SK-N-MC (cell line): ENCODE results near the gene SEC63.
"Not testable (repeated sequence)": the region's sequence is repeated elsewhere in the genome, so short reads cannot be mapped to it uniquely, and the experiment has no call there.

ENCODE experiments used
- DNase-seq: peaks from one replicate; pipeline ENCODE4 v3.0.0-alpha.2; 2011; ENCODE audit warnings: low read depth, low spot score
- H3K27ac ChIP-seq: fragments of 200-600 bp; sonication (generic); 2 replicates; pipeline ENCODE4 v1.5.1; 2016; ENCODE audit warnings: mixed run types
- H3K36me3 ChIP-seq: fragments of 200-600 bp; sonication (generic); 2 replicates; pipeline ENCODE4 v1.6.1; 2017; ENCODE audit warnings: antibody characterized with exemption, low read length, mixed read lengths; ENCODE audit not compliant: insufficient read depth
- H3K4me3 ChIP-seq: fragments of 200-600 bp; sonication (generic); 2 replicates; pipeline ENCODE4 v1.5.1; 2016
- H3K9ac ChIP-seq: fragments of 200-600 bp; sonication (generic); 2 replicates; pipeline ENCODE4 v1.8.0; 2017; ENCODE audit warnings: mixed run types, mixed read lengths; ENCODE audit not compliant: insufficient read length
- H3K9me3 ChIP-seq: fragments of 200-600 bp; sonication (generic); 2 replicates; pipeline ENCODE4 v1.6.1; 2017; ENCODE audit warnings: low read depth, mild to moderate bottlenecking, antibody characterized with exemption, low read length, moderate library complexity, mixed read lengths
- EZH2 ChIP-seq: fragments of 200-600 bp; sonication (generic); IDR thresholded peaks from one replicate; pipeline ENCODE4 v1.6.1; 2017; ENCODE audit warnings: antibody characterized with exemption
- FOXP2 ChIP-seq: optimal IDR thresholded peaks from 2 replicates; pipeline ENCODE3; 2011; ENCODE audit warnings: mild to moderate bottlenecking, moderate library complexity; ENCODE audit not compliant: insufficient read depth; ENCODE audit errors: extremely low read length, control extremely low read depth
- POLR2AphosphoS5 ChIP-seq: IDR thresholded peaks from 2 replicates; pipeline ENCODE4 v1.6.1; 2012; ENCODE audit warnings: mild to moderate bottlenecking, low read depth, low read length, borderline replicate concordance

The SEC63 gene

GRCh38 chr6:107877968-107878367 lies 80.0 kb downstream of the SEC63 start:
- Histone ChIP-seq H3K9ac (no peak overlapping the region), H3K4me3 (no peak overlapping the region), H3K9me3 (no peaks in the 10 kb centered on the region), H3K36me3 (peaks cover 71% of the 10 kb centered on the region), H3K27ac (no peak overlapping the region)
- TF ChIP-seq FOXP2, result no peak
- no peak for TF ChIP-seq POLR2AphosphoS5
- no peak for TF ChIP-seq EZH2
- no peak for DNase-seq

- Histone ChIP-seq H3K4me3 (no peak overlapping the region), H3K9ac (no peak overlapping the region), H3K27ac (no peak overlapping the region), H3K9me3 (no peaks in the 10 kb centered on the region), H3K36me3 (peaks cover 60% of the 10 kb centered on the region)
- no peak for DNase-seq
- TF ChIP-seq FOXP2, result no peak
- no peak for TF ChIP-seq POLR2AphosphoS5
- no peak for TF ChIP-seq EZH2
These were observed 86.0 kb downstream of the SEC63 start for GRCh38 chr6:107871976-107872375.

GRCh38 chr6:107871512-107871911 lies 86.5 kb downstream of the SEC63 start:
- DNase-seq, H3K27ac ChIP-seq, H3K9me3 ChIP-seq, H3K4me3 ChIP-seq, H3K9ac ChIP-seq: not testable (repeated sequence)
- H3K36me3 ChIP-seq, result peaks cover 57% of the 10 kb centered on the region

GRCh38 chr6:107871016-107871415 lies 87.0 kb downstream of the SEC63 start:
- peaks cover 52% of the 10 kb centered on the region for H3K36me3 ChIP-seq

GRCh38 chr6:107870381-107870780 lies 87.6 kb downstream of the SEC63 start:
- Histone ChIP-seq H3K9ac (no peak overlapping the region), H3K9me3 (no peaks in the 10 kb centered on the region), H3K4me3 (no peak overlapping the region), H3K36me3 (peaks cover 46% of the 10 kb centered on the region), H3K27ac (no peak overlapping the region)
- no peak for TF ChIP-seq POLR2AphosphoS5
- TF ChIP-seq FOXP2, result no peak
- no peak for TF ChIP-seq EZH2
- no peak for DNase-seq

More at GRCh38 chr6:107871016-107871415, 87.0 kb downstream of the SEC63 start:
- TF ChIP-seq FOXP2, result no peak
- no peak for TF ChIP-seq EZH2
- TF ChIP-seq POLR2AphosphoS5, result no peak
- H3K4me3 ChIP-seq, result no peak overlapping the region
- H3K9ac ChIP-seq, result no peak overlapping the region
- H3K27ac ChIP-seq, result no peak overlapping the region
- no peak for DNase-seq
- H3K9me3 ChIP-seq, result no peaks in the 10 kb centered on the region

- H3K4me3 ChIP-seq, result no peak overlapping the region
- no peaks in the 10 kb centered on the region for H3K9me3 ChIP-seq
- H3K27ac ChIP-seq, result no peak overlapping the region
- peaks cover 41% of the 10 kb centered on the region for H3K36me3 ChIP-seq
- TF ChIP-seq EZH2, result no peak
- TF ChIP-seq POLR2AphosphoS5, result no peak
- TF ChIP-seq FOXP2, result no peak
- H3K9ac ChIP-seq, result no peak overlapping the region
- DNase-seq, result no peak
These were observed 88.1 kb downstream of the SEC63 start for GRCh38 chr6:107869871-107870270.

- Histone ChIP-seq H3K27ac (no peak overlapping the region), H3K9me3 (no peaks in the 10 kb centered on the region), H3K4me3 (no peak overlapping the region), H3K36me3 (peaks cover 37% of the 10 kb centered on the region), H3K9ac (no peak overlapping the region)
- no peak for DNase-seq
- no peak for TF ChIP-seq POLR2AphosphoS5
- TF ChIP-seq EZH2, result no peak
- TF ChIP-seq FOXP2, result no peak
These were observed 89.0 kb downstream of the SEC63 start for GRCh38 chr6:107868867-107869611.

GRCh38 chr6:107867302-107867615 lies 90.7 kb downstream of the SEC63 start:
- H3K4me3 ChIP-seq, result no peak overlapping the region
- peaks cover 26% of the 10 kb centered on the region for H3K36me3 ChIP-seq
- no peak for DNase-seq
- TF ChIP-seq EZH2, result no peak
- TF ChIP-seq POLR2AphosphoS5, result no peak
- no peak for TF ChIP-seq FOXP2
- no peaks in the 10 kb centered on the region for H3K9me3 ChIP-seq
- H3K27ac ChIP-seq, result no peak overlapping the region
- no peak overlapping the region for H3K9ac ChIP-seq

- Histone ChIP-seq H3K36me3 (peaks cover 21% of the 10 kb centered on the region), H3K27ac (no peak overlapping the region), H3K9me3 (no peaks in the 10 kb centered on the region), H3K9ac (no peak overlapping the region), H3K4me3 (no peak overlapping the region)
- TF ChIP-seq POLR2AphosphoS5 (no peak), FOXP2 (no peak)
- no peak for DNase-seq
These were observed 91.3 kb downstream of the SEC63 start for GRCh38 chr6:107866606-107867301.
